ENCODE results near the gene TBX19.

GRCh38 chr1:168319691-168320090, 39.0 kb downstream of the TBX19 start:
- TF ChIP-seq CTCF (IDR thresholded peaks at IDR 0.05; ENCODE audit: low read depth, low read length) (no peak), POLR2A (IDR thresholded peaks at IDR 0.05; ENCODE audit: extremely low read depth, insufficient read length) (no peak), MAX (IDR thresholded peaks at IDR 0.05; ENCODE audit: low read depth, low read length) (no peak)
